HG03575 (cell line): ENCODE results near the gene ERCC1.

Experiments
- ATAC-seq: cut with Tn5 transposase; IDR thresholded peaks from one replicate; pipeline ENCODE4 v1.9.1; 2021; ENCODE audit not compliant: unreplicated experiment, insufficient number of reproducible peaks, low FRiP score; ENCODE audit errors: extremely low read depth

The ERCC1 gene

GRCh38 chr19:45423589-45424190, at the start of gene ERCC1:
Gene ERCC1 (minus strand): TSS chr19:45423917. CDS start chr19:45423374, 543 bp downstream.
- ATAC-seq: no peak

GRCh38 chr19:45473367-45473681, 49.6 kb upstream of the ERCC1 start:
- ATAC-seq: no peak

GRCh38 chr19:45472563-45473366, 49.0 kb upstream of the ERCC1 start:
- ATAC-seq: no peak

GRCh38 chr19:45471931-45472562, 48.3 kb upstream of the ERCC1 start:
- no peak for ATAC-seq

- ATAC-seq: no peak
Measured at GRCh38 chr19:45471111-45471930, 47.6 kb upstream of the ERCC1 start.

GRCh38 chr19:45470762-45471081, 47.0 kb upstream of the ERCC1 start:
- ATAC-seq: no peak

- ATAC-seq: no peak
Measured at GRCh38 chr19:45469945-45470761, 46.4 kb upstream of the ERCC1 start.

- no peak for ATAC-seq
Measured at GRCh38 chr19:45469132-45469944, 45.6 kb upstream of the ERCC1 start.

- no peak for ATAC-seq
Measured at GRCh38 chr19:45468803-45469131, 45.0 kb upstream of the ERCC1 start.

GRCh38 chr19:45468159-45468651, 44.5 kb upstream of the ERCC1 start:
- ATAC-seq: no peak

GRCh38 chr19:45467456-45468158, 43.9 kb upstream of the ERCC1 start, which contains the start of gene FOSB:
Gene FOSB (plus strand): TSS chr19:45467996. CDS start chr19:45468587, 591 bp downstream.
- no peak for ATAC-seq

- no peak for ATAC-seq
Measured at GRCh38 chr19:45467115-45467455, 43.4 kb upstream of the ERCC1 start.

- ATAC-seq: no peak
Measured at GRCh38 chr19:45464852-45465441, 41.2 kb upstream of the ERCC1 start.

- no peak for ATAC-seq
Measured at GRCh38 chr19:45464274-45464673, 40.6 kb upstream of the ERCC1 start.

GRCh38 chr19:45463241-45463640, 39.5 kb upstream of the ERCC1 start:
- ATAC-seq: no peak

- ATAC-seq: no peak
Measured at GRCh38 chr19:45462174-45462573, 38.5 kb upstream of the ERCC1 start.

GRCh38 chr19:45460807-45461347, 37.2 kb upstream of the ERCC1 start:
- ATAC-seq: no peak
